ENCODE data around the gene PDCD1.
"Not testable (repeated sequence)": the region's sequence is repeated elsewhere in the genome, so short reads cannot be mapped to it uniquely, and the experiment has no call there.

The PDCD1 gene

DNA sequence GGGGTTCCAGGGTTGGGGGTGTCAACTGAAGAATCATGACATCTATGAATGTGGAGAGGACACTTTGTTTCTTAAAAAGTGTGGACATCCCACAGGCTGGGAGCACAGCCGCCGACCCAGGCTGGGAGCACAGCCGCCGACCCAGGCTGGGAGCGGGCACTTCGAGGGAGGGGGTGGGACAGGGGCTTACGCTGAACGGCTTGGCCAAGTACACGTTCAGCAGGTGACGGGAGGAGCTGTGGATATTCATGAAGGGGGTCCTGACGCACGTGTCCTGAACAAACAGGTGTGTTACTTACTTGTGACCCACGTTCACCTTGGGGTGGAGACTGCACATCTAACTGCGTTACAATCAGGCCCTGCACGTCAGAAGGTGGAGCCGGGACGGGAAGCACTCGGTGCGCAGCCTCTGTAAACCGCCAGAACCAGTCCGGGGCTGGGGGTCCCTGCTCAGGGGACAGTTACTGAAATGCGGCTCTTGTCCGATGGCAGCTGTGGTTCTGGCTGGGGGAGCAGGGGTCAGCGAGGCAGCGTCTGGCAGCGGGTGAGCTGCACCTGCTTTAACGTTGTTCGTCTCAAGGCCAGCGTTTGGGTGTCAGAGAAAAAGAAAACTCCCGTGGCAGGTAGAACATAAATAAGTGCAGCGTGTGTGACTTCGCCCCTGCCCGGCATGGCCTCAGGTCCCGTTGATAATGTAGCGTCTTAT is 58.3 kb downstream of the PDCD1 start:
- not testable (repeated sequence) for DNase-seq (ENCODE audit: low read depth, low spot score)
